ENCODE measurements around the gene CNTN4. TPM values are rescaled to one million over a fixed set of nuclear protein-coding genes. Genes with fewer than 3 reads are reported as not detected.

Gene CNTN4
- total RNA-seq, 1 donor: under 0.01 TPM

- Histone ChIP-seq H3K27ac (ENCODE audit: low read depth, low read length) (no peak overlapping the region), H4K20me1 (ENCODE audit: insufficient read depth, low read length) (no peaks in the 10 kb centered on the region), H3K4me3 (ENCODE audit: insufficient read depth, low read length) (no peak overlapping the region), H2AFZ (ENCODE audit: low read length) (no peak overlapping the region), H3K79me2 (ENCODE audit: insufficient read depth, low read length) (no peaks in the 10 kb centered on the region), H3K9me3 (ENCODE audit: low read depth, low read length) (no peaks in the 10 kb centered on the region), H3K27me3 (ENCODE audit: insufficient read depth, low read length) (no peaks in the 10 kb centered on the region), H3K36me3 (ENCODE audit: insufficient read depth, low read length) (no peaks in the 10 kb centered on the region), H3K4me2 (ENCODE audit: insufficient read depth, low read length) (no peak overlapping the region), H3K4me1 (ENCODE audit: insufficient read depth, low read length) (no peaks in the 10 kb centered on the region)
- TF ChIP-seq CTCF (IDR thresholded peaks at IDR 0.05; ENCODE audit: extremely low read depth, low read depth, low read length): no peak
- DNase-seq (ENCODE audit: insufficient read length, low spot score, missing footprints): no peak
Measured at GRCh38 chr3:2558796-2559195, 460.1 kb downstream of the CNTN4 start.

- no peak overlapping the region for H2AFZ ChIP-seq (ENCODE audit: low read length)
- no peaks in the 10 kb centered on the region for H3K9me3 ChIP-seq (ENCODE audit: low read depth, low read length)
- H3K4me2 ChIP-seq (ENCODE audit: insufficient read depth, low read length): no peak overlapping the region
- H3K27ac ChIP-seq (ENCODE audit: low read depth, low read length): no peak overlapping the region
- DNase-seq (ENCODE audit: insufficient read length, low spot score, missing footprints): no peak
- H3K36me3 ChIP-seq (ENCODE audit: insufficient read depth, low read length): no peaks in the 10 kb centered on the region
- H3K27me3 ChIP-seq (ENCODE audit: insufficient read depth, low read length): no peaks in the 10 kb centered on the region
- H3K4me1 ChIP-seq (ENCODE audit: insufficient read depth, low read length): no peaks in the 10 kb centered on the region
- no peak overlapping the region for H3K4me3 ChIP-seq (ENCODE audit: insufficient read depth, low read length)
- H3K79me2 ChIP-seq (ENCODE audit: insufficient read depth, low read length): no peaks in the 10 kb centered on the region
- no peak for TF ChIP-seq CTCF (IDR thresholded peaks at IDR 0.05; ENCODE audit: extremely low read depth, low read depth, low read length)
- no peaks in the 10 kb centered on the region for H4K20me1 ChIP-seq (ENCODE audit: insufficient read depth, low read length)
Measured at GRCh38 chr3:2567451-2567850, 468.8 kb downstream of the CNTN4 start.

GRCh38 chr3:2568156-2568555 lies 469.5 kb downstream of the CNTN4 start:
- Histone ChIP-seq H3K27ac (ENCODE audit: low read depth, low read length) (no peak overlapping the region), H3K36me3 (ENCODE audit: insufficient read depth, low read length) (no peaks in the 10 kb centered on the region), H2AFZ (ENCODE audit: low read length) (no peak overlapping the region), H3K4me3 (ENCODE audit: insufficient read depth, low read length) (no peak overlapping the region), H3K4me1 (ENCODE audit: insufficient read depth, low read length) (no peaks in the 10 kb centered on the region), H3K79me2 (ENCODE audit: insufficient read depth, low read length) (no peaks in the 10 kb centered on the region), H3K4me2 (ENCODE audit: insufficient read depth, low read length) (no peak overlapping the region), H3K9me3 (ENCODE audit: low read depth, low read length) (no peaks in the 10 kb centered on the region), H3K27me3 (ENCODE audit: insufficient read depth, low read length) (no peaks in the 10 kb centered on the region), H4K20me1 (ENCODE audit: insufficient read depth, low read length) (no peaks in the 10 kb centered on the region)
- no peak for DNase-seq (ENCODE audit: insufficient read length, low spot score, missing footprints)
- TF ChIP-seq CTCF (IDR thresholded peaks at IDR 0.05; ENCODE audit: extremely low read depth, low read depth, low read length): no peak

- no peaks in the 10 kb centered on the region for H3K36me3 ChIP-seq (ENCODE audit: insufficient read depth, low read length)
- no peak overlapping the region for H3K4me2 ChIP-seq (ENCODE audit: insufficient read depth, low read length)
- no peaks in the 10 kb centered on the region for H3K27me3 ChIP-seq (ENCODE audit: insufficient read depth, low read length)
- no peaks in the 10 kb centered on the region for H4K20me1 ChIP-seq (ENCODE audit: insufficient read depth, low read length)
- H3K4me3 ChIP-seq (ENCODE audit: insufficient read depth, low read length): no peak overlapping the region
- no peak overlapping the region for H3K27ac ChIP-seq (ENCODE audit: low read depth, low read length)
- no peak for DNase-seq (ENCODE audit: insufficient read length, low spot score, missing footprints)
- no peaks in the 10 kb centered on the region for H3K4me1 ChIP-seq (ENCODE audit: insufficient read depth, low read length)
- H2AFZ ChIP-seq (ENCODE audit: low read length): no peak overlapping the region
- no peaks in the 10 kb centered on the region for H3K79me2 ChIP-seq (ENCODE audit: insufficient read depth, low read length)
- H3K9me3 ChIP-seq (ENCODE audit: low read depth, low read length): no peaks in the 10 kb centered on the region
- no peak for TF ChIP-seq CTCF (IDR thresholded peaks at IDR 0.05; ENCODE audit: extremely low read depth, low read depth, low read length)
Measured at GRCh38 chr3:2568929-2569328, 470.3 kb downstream of the CNTN4 start.

Data from osteoblast (primary cell).